ENCODE data around the gene TRABD2B.

Gene TRABD2B

GRCh38 chr1:47940779-47941178 lies 56.4 kb downstream of the TRABD2B start:
- no peak for TF ChIP-seq ZFX (IDR thresholded peaks at IDR 0.05)
- no peak for TF ChIP-seq CTCF (conservative IDR thresholded peaks at IDR 0.05)
- no peak overlapping the region for H3K27ac ChIP-seq

GRCh38 chr1:47940326-47940725 lies 56.9 kb downstream of the TRABD2B start:
- TF ChIP-seq CTCF (conservative IDR thresholded peaks at IDR 0.05): no peak
- H3K27ac ChIP-seq: no peak overlapping the region

DNA sequence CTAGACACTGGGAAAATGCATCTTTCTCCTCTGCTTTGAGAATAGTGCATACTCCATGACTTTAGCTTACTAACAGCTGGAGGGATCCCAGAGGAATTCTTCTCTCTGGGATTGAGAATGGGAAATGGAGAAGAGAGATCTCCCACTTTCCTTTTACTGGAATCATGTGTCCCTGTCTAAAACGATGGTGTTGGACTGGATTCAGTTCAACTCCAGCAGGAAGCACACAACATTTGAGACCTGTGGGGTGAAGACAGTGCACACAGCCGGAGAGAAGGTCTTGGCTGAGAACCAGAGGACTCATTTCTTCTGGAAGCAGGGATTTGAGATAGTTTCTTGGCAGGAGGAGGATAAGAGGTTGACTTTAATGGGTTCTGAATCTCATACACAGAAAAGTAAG lies 58.7 kb downstream of the TRABD2B start:
- no peak overlapping the region for H3K27ac ChIP-seq
- no peak for TF ChIP-seq CTCF (conservative IDR thresholded peaks at IDR 0.05)
- TF ChIP-seq ZFX (IDR thresholded peaks at IDR 0.05): no peak

DNA sequence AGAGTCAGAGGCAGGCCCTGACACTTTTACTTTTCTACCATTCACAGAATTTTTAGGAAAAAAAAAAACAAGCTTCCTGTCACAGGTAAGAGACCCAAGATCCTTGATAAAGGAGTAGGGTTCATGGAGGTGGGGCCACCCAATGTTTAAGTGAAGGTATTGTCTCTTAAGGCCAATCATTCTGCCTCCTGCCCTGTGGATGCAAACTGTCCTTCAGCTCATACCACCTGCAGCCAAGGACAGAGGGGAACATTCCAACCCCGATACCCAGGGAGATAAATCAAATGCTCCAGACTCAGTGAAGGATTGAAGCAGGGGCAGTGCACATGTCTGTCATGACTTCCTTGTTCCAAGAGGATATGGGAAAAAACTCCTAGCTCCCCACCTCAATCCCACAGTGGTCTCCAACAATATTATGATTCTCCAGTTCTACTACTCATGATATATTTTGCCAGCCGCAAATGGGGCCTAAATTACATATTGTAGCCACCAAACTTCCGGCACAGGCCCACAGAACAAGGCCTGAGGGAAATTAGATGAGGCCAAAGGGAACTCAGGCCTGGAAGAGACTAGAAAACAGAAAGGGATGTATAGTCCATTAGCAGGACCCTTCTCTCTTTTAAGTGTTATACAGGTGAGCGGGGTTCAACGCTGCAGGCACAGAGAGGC lies 59.5 kb downstream of the TRABD2B start:
- TF ChIP-seq ZFX (IDR thresholded peaks at IDR 0.05) (no peak), CTCF (conservative IDR thresholded peaks at IDR 0.05) (no peak)
- no peak overlapping the region for H3K27ac ChIP-seq

DNA sequence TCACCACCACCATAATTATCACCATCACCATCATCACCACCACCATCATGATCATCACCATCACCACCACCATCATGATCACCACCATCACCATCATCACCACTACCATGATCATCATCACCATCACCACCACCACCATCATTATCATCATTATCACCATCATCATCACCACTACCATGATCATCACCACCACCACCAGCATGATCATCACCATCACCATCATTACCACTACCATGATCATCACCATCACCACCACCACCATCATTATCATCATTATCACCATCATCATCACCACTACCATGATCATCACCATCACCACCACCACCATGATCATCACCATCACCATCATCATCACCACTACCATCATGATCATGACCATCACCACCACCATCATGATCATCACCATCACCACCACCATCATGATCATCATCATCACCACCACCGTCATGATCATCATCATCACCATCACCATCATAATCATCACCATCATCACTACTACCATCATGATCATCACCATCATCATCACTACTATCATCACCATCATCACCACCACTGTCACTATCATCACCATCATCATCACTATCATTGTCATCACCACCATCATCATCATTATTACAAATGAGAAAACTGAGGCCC lies 60.2 kb downstream of the TRABD2B start:
- TF ChIP-seq CTCF (conservative IDR thresholded peaks at IDR 0.05): no peak
- no peak for TF ChIP-seq ZFX (IDR thresholded peaks at IDR 0.05)
- no peak overlapping the region for H3K27ac ChIP-seq

DNA sequence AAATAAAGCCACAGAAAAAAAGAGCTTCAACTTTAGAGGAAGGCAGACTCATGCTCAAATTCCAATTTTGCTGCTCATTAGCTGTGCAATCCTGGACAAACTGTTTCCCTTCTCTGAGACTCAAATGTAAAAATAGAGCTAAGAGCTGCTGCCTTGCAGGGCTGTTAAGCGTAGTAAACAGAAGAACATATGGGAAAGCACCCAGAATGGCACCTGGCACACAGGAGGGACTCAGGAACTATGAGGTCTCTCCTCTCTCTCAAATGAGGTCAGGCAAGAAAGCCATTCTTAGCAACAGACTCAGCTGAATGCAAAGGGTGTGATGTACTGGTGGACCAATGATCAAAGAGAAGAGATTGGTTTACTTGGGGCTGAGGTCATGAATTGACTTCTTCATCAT lies 61.3 kb downstream of the TRABD2B start:
- no peak for TF ChIP-seq CTCF (conservative IDR thresholded peaks at IDR 0.05)

DNA sequence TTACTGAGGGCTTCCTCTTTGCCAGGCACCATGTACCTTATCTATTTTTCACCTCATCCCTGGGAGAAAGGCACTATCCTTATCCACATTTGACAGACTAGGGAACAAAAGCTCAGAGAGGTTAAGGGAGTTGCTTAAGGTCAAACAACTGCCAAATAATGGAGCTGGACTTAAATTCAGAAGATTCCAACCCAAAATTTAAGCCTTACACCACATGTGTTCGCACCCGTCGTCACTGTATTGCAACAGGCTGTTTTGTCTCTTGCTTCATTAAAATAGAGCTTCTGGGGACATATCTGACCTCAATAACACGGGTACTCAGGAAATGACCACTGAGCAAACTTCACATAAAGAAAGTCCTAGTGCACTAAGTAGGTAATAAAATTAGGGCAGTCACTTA lies 62.0 kb downstream of the TRABD2B start:
- no peak for TF ChIP-seq ZFX (IDR thresholded peaks at IDR 0.05)
- H3K27ac ChIP-seq: no peak overlapping the region

More for the DNA sequence above, 61.3 kb downstream of the TRABD2B start:
- no peak overlapping the region for H3K27ac ChIP-seq

Measured in C4-2B (cell line).